Natural killer cell treated with Interleukin-12 subunit alpha and Interleukin-12 subunit beta and Interleukin-15 and Interleukin-18, amount 100 ng/mL, for 72 hours (primary cell): Measurements from ENCODE around the gene CCL20. TPM values are rescaled to one million over a fixed set of nuclear protein-coding genes. Genes with fewer than 3 reads are reported as not detected.
A peak's percentile ranks its signal among the peaks of the same experiment; 100 is the strongest.

Source experiments
- ATAC-seq, 2 donors: fragments of 150-1000 bp; cut with Tn5 transposase in 1 of 2; sonication (Bioruptor Pico), chemical (Tn5 transposase) in 1 of 2; 2 replicates each; pipeline ENCODE4 v1.10.0; 2021
- DNase-seq: peaks from one replicate; pipeline ENCODE4 v3.0.0; 2022; ENCODE audit warnings: low spot score
- H3K27ac Mint-ChIP-seq, 2 donors: 1 replicate in 1 of 2; 2 replicates in 1 of 2; pipeline ENCODE4 v1.8.0; 2022; ENCODE audit warnings: mixed read lengths in 2 of 2, mild to moderate bottlenecking in 1 of 2, moderate library complexity in 1 of 2
- H3K27me3 Mint-ChIP-seq, 2 donors: 1 replicate in 1 of 2; 2 replicates in 1 of 2; pipeline ENCODE4 v1.8.0; 2022; ENCODE audit warnings: mixed read lengths in 2 of 2
- H3K36me3 Mint-ChIP-seq: one replicate; pipeline ENCODE4 v1.8.0; 2022; ENCODE audit warnings: mixed read lengths
- H3K4me1 Mint-ChIP-seq, 2 donors: 1 replicate in 1 of 2; 2 replicates in 1 of 2; pipeline ENCODE4 v1.8.0; 2022; ENCODE audit warnings: low read depth in 2 of 2, mixed read lengths in 2 of 2, mild to moderate bottlenecking in 1 of 2
- H3K4me3 Mint-ChIP-seq: one replicate; pipeline ENCODE4 v1.8.0; 2022; ENCODE audit warnings: mixed read lengths
- H3K9me3 Mint-ChIP-seq: 2 replicates; pipeline ENCODE4 v1.8.0; 2022; ENCODE audit warnings: mixed read lengths
- total RNA-seq, 2 donors: library from RNA; stranded (reverse); gene quantifications; one replicate each; pipeline ENCODE4 v1.2.3, GENCODE V29; 2022

Gene CCL20
- total RNA-seq, 2 donors from 2014 or later: not detected

GRCh38 chr2:227816507-227817294, 3.1 kb downstream of the CCL20 start:
- Mint-ChIP-seq H3K27ac (no peak overlapping the region), H3K4me1 (peaks cover 0 to 6% of the 10 kb centered on the region in 2 donors), H3K27me3 (peaks cover 5 to 18% of the 10 kb centered on the region in 2 donors), H3K9me3 (peaks cover 5% of the 10 kb centered on the region), H3K36me3 (no peaks in the 10 kb centered on the region), H3K4me3 (no peak overlapping the region)
- no peak for DNase-seq
- ATAC-seq: no peak

DNA sequence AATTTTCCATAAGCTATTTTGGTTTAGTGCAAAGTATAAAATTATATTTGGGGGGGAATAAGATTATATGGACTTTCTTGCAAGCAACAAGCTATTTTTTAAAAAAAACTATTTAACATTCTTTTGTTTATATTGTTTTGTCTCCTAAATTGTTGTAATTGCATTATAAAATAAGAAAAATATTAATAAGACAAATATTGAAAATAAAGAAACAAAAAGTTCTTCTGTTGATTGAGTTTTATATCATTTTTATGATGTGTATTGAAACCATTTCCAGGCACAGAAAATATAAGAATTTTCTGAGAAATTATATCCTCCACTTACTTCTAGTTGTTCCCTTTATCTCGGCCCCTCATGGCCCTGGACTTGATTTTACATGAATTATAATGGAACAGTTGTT, 3.7 kb downstream of the CCL20 start:
- H3K36me3 Mint-ChIP-seq: no peaks in the 10 kb centered on the region
- H3K9me3 Mint-ChIP-seq: peaks cover 5% of the 10 kb centered on the region
- ATAC-seq (no peak), DNase-seq (no peak)
- H3K27me3 Mint-ChIP-seq: peaks cover 5 to 19% of the 10 kb centered on the region in 2 donors
- H3K4me1 Mint-ChIP-seq: peaks cover 0 to 6% of the 10 kb centered on the region in 2 donors
- H3K27ac Mint-ChIP-seq: peak overlapping the region in 1 of 2 donors; percentile 49
- no peak overlapping the region for H3K4me3 Mint-ChIP-seq

DNA sequence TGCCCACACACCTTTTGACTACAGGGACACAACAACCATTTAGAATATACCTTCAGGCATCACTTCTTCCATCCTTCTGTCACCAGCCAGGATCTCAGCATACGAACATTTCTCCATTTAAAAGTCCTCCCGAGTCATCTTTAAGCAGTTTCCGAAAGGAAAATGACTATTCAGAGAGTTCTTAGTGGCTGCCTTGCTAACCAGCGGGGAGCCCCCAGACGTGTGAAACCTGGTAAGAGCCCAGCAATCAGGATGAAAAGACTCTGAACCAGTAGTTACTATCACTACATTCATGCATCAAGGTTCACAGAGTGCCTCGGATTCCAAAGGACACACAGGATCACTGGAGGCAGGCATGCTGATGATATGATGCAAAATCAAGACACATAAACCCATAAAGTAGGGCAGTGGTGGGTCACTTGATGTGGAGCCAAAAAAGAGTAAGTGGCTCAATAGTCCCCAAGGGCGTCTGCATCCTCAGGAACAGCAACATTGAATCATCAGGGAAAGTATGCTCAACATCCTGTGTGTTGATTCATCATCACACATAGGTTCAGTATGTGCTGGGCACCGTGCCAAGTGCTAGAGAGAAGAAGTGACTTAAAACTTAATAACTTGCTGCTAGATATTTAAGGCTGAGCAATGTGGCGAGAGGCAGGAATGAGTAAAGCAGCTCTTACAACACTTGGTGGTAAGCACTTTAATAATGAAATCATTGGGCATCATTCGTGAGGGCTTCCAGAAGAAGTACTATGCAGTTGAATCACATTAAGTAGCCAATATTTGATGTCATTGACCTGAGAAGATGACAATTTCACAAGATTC, 4.4 kb downstream of the CCL20 start:
- Mint-ChIP-seq H3K9me3 (peaks cover 10% of the 10 kb centered on the region), H3K27ac (peak overlapping the region in 1 of 2 donors; percentile 49), H3K36me3 (no peaks in the 10 kb centered on the region), H3K4me1 (peaks cover 0 to 6% of the 10 kb centered on the region in 2 donors), H3K4me3 (no peak overlapping the region), H3K27me3 (peaks cover 10 to 25% of the 10 kb centered on the region in 2 donors)
- DNase-seq (no peak), ATAC-seq (peak; percentile 61 to 76)

DNA sequence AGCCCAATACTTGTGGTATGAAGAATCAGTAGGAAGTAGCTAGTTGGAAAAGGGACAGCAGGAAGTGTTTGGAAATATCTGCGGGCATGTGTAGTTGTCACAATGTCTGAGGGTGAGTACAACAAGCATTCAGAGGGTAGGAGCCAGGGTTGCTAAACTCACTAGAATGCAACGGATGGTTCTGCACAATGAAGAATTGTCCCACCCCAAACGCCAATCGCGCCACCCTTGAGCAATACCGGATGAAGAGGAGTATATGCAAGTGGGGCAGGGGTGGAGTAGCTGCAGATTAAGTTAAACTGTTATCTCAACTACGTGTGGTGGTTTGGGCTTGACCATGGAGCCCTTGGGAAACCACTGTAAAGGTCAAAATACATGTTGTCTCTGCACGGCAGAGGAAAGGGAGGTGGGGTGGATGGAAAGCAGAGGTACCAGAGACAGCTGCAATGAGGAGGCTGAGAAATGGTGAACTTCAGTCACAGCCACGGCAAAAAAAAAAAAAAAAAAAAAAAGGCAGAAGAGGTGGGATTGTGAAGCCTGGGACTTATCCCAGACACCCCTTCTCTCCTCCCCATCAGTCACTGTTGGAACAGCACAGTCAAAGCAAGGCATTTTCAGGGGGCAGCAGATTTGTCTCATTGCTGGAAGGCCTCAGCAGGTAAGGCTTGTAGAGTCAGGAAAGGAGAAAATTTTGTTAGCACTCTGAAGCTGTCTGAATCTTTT, 5.2 kb downstream of the CCL20 start:
- Mint-ChIP-seq H3K27ac (no peak overlapping the region), H3K4me1 (peaks cover 0 to 6% of the 10 kb centered on the region in 2 donors), H3K36me3 (no peaks in the 10 kb centered on the region), H3K9me3 (peaks cover 10% of the 10 kb centered on the region), H3K4me3 (no peak overlapping the region), H3K27me3 (peaks cover 10 to 18% of the 10 kb centered on the region in 2 donors)
- DNase-seq: no peak
- peak; percentile 24 to 42 for ATAC-seq

GRCh38 chr2:227819398-227819697, 5.7 kb downstream of the CCL20 start:
- ATAC-seq (no peak), DNase-seq (no peak)
- Mint-ChIP-seq H3K4me3 (no peak overlapping the region), H3K9me3 (peaks cover 10% of the 10 kb centered on the region), H3K27ac (no peak overlapping the region), H3K36me3 (no peaks in the 10 kb centered on the region), H3K4me1 (peaks cover 0 to 6% of the 10 kb centered on the region in 2 donors), H3K27me3 (peaks cover 10 to 15% of the 10 kb centered on the region in 2 donors)

DNA sequence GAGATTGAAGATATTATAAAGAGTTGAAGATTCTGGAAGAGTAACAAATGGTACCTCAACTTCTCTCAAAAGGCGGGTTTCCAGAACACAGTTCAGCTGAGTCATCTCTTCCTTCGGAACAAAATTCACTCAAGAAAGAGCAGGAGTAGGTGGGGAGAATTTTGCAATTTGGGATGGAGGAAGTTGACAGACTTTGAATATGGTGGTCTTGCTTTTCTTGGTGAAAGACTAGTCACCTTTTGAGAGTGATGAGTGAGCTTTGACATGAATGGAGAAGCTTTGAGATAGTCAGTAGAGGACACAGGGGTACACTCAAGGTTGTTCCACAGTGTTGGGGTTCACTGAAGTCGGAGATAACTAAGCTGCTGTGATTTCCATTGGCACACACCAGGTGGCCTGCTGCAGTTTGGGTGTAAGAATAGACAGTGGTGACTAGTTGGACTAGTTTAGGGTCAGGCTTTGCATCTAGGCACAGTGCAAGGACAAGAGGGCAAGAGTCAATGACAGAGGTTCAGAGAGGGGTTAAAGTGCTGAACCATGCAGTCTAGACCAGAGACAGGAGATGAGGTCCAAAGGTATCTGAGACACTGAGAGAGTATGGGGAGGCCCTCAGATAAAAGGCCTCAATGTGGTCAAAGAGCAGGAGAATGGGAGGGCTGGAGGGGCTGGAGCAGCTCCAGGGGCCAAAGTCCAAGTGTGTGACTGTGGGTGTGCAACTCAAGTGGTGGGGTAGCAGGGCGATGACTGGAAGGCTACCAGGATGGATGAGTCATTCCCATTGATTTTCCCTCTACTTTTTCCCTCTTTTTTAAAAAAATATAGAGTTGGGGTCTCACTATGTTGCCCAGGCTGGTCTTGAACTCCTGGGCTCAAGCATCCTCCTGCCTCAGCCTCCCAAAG, 7.7 kb downstream of the CCL20 start:
- Mint-ChIP-seq H3K9me3 (peaks cover 10% of the 10 kb centered on the region), H3K36me3 (no peaks in the 10 kb centered on the region), H3K4me1 (peaks cover 0 to 6% of the 10 kb centered on the region in 2 donors), H3K4me3 (no peak overlapping the region), H3K27me3 (peaks cover 10 to 15% of the 10 kb centered on the region in 2 donors), H3K27ac (no peak overlapping the region)
- DNase-seq: no peak
- no peak for ATAC-seq

DNA sequence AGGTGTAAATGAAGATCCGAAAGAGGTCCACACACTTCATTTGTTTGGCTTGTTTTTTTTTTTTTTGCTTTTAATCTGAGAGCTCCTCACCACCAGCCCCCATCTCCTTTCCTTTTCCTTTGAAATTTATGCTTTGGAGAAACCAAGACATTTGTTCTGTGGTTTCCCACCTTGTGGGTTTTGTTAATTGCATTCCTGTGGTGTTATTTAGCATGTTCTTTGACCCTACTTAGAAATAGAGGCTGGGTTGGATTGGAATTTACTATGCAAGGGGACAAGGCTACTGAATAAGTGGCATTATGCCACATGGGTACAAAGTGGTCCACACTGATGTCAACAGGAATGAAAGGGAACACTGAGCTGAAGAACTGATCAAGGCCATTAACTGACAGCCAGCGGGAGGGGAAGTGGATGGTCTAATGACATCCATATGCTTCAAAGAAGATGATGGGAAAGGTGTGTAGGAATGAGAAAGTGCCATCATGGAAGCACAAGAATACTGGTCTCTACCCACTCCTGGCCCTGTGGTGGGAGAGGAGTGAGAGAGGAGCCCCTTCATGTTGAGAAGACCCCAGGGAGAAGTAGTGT, 8.9 kb downstream of the CCL20 start:
- Mint-ChIP-seq H3K27me3 (peaks cover 12 to 22% of the 10 kb centered on the region in 2 donors), H3K4me3 (no peak overlapping the region), H3K36me3 (no peaks in the 10 kb centered on the region), H3K9me3 (peaks cover 14% of the 10 kb centered on the region), H3K4me1 (peaks cover 0 to 6% of the 10 kb centered on the region in 2 donors), H3K27ac (no peak overlapping the region)
- no peak for DNase-seq
- ATAC-seq: no peak

DNA sequence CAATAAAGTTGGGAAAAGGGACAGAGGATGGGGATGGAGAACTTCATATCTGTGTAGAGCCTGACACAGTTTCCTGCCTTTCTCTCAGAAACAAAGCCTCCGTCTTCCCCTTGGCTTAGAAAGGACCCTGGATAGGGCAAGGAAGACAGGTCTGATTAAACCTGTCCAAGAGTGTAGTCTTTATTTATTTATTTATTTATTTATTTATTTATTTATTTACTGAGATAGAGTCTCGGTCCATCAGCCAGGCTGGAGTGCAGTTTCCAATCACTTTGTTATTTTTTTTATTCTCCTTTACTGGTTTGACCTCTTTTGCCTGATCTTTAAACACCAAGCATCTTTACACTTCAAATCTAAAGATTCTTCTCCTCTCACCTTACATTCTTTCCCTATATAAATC, 10.3 kb downstream of the CCL20 start:
- peaks cover 12 to 22% of the 10 kb centered on the region in 2 donors for H3K27me3 Mint-ChIP-seq
- no peak overlapping the region for H3K4me3 Mint-ChIP-seq
- H3K4me1 Mint-ChIP-seq: no peaks in the 10 kb centered on the region
- no peak for DNase-seq
- no peaks in the 10 kb centered on the region for H3K36me3 Mint-ChIP-seq
- H3K27ac Mint-ChIP-seq: no peak overlapping the region
- ATAC-seq: no peak
- H3K9me3 Mint-ChIP-seq: peaks cover 14% of the 10 kb centered on the region

- no peak overlapping the region for H3K27ac Mint-ChIP-seq
- no peak overlapping the region for H3K4me3 Mint-ChIP-seq
- H3K4me1 Mint-ChIP-seq: no peaks in the 10 kb centered on the region
- peaks cover 12 to 22% of the 10 kb centered on the region in 2 donors for H3K27me3 Mint-ChIP-seq
- H3K36me3 Mint-ChIP-seq: no peaks in the 10 kb centered on the region
- no peak for DNase-seq
- no peak for ATAC-seq
- H3K9me3 Mint-ChIP-seq: peaks cover 14% of the 10 kb centered on the region
These were observed 11.1 kb downstream of the CCL20 start for GRCh38 chr2:227824711-227825110.

- no peak for DNase-seq
- Mint-ChIP-seq H3K4me3 (no peak overlapping the region), H3K27ac (no peak overlapping the region), H3K27me3 (peaks cover 7 to 14% of the 10 kb centered on the region in 2 donors), H3K4me1 (no peaks in the 10 kb centered on the region), H3K36me3 (no peaks in the 10 kb centered on the region), H3K9me3 (peaks cover 9% of the 10 kb centered on the region)
- ATAC-seq: no peak
These were observed 12.4 kb downstream of the CCL20 start for GRCh38 chr2:227826019-227826521.

GRCh38 chr2:227826563-227826962, 12.9 kb downstream of the CCL20 start:
- Mint-ChIP-seq H3K27ac (no peak overlapping the region), H3K9me3 (peaks cover 9% of the 10 kb centered on the region), H3K4me1 (no peaks in the 10 kb centered on the region), H3K36me3 (no peaks in the 10 kb centered on the region), H3K27me3 (peaks cover 7 to 13% of the 10 kb centered on the region in 2 donors), H3K4me3 (no peak overlapping the region)
- DNase-seq (no peak), ATAC-seq (no peak)

- ATAC-seq: no peak
- no peak overlapping the region for H3K27ac Mint-ChIP-seq
These were observed 13.5 kb downstream of the CCL20 start for GRCh38 chr2:227827143-227827542.

More at GRCh38 chr2:227827143-227827542, 13.5 kb downstream of the CCL20 start:
- H3K4me1 Mint-ChIP-seq: no peaks in the 10 kb centered on the region
- DNase-seq: no peak
- H3K36me3 Mint-ChIP-seq: no peaks in the 10 kb centered on the region
- peaks cover 7 to 13% of the 10 kb centered on the region in 2 donors for H3K27me3 Mint-ChIP-seq
- H3K9me3 Mint-ChIP-seq: peaks cover 9% of the 10 kb centered on the region
- H3K4me3 Mint-ChIP-seq: no peak overlapping the region
